Measurements from ENCODE around the gene APOBEC3H.

Gene APOBEC3H

DNA sequence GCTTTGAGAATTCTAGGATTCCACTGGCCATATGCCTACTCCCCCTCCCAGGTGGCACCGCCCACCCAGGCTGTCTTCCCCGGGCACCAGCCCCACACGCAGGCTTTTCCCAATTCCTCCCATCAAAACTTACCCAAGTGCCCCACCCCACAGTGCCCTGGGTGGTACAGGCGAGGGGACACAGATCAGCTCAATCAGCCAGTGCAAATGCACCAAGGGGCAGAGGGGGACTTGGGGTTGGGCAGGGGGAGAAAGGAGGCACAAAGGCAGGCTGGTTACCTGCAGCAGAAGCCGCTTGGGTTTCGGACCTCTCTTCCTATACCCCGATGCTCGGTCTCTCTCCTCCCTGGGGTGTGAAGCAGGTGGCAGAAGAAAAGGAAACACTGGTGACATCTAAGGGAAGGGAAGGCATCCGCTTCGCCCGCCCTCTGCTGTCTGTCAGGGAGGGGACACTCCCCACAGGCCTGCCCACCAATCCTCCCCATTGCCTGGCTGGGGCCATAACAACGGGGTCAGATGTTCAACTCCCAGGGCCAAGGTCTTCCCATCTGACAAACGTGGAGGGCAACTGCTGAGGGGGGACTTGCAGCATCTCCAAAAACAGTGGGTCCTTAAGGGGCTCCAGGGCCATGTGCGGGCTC, 41.4 kb downstream of the APOBEC3H start:
- DNase-seq = no peak

DNA sequence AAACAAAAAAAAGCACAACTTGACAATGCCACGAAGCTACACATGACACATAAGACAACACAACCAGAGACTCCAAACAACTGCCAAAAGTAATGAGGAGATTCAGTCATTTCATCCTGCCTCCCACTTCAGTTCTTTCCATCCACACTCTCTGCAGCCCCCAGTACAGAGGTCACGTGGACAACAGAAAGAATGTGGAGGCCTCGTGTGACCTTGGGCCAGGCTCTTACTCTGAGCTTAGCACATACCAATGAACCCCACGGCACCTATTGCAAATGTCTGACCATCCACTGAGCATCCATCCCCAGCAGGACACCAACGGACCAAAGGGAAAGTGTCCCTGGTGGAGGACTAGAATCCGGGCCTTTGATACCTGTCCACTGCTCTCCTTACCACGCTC, 42.9 kb downstream of the APOBEC3H start:
- DNase-seq = no peak

DNA sequence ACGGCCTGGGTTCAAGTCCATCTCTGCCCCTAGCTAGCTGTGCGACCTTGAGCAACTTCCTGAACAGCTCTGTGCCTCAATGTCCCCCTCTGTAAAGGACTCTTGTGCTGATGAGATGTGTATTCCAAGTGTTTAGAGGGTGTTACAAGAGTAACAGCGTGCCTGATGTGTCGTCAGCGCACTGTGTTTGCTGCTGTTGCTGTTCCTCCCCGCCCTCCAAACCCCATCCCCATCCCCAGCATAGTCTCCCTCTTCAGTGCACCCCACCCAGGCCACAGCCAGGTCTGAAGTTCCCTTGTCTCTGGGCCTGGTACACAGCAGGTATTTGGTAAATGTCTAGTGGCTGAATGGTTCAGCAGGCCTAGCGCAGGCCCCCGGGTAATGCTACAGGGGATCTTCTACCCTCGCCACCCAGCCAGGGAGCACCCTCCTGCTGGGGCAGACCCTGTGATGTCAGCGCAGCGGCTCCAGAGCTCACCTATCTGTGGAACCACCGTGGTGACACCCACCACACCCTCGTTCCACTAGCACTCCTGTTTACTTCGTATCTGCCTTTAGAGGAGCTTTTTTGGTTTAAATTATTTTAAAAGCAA, 45.1 kb downstream of the APOBEC3H start:
- DNase-seq = no peak

DNA sequence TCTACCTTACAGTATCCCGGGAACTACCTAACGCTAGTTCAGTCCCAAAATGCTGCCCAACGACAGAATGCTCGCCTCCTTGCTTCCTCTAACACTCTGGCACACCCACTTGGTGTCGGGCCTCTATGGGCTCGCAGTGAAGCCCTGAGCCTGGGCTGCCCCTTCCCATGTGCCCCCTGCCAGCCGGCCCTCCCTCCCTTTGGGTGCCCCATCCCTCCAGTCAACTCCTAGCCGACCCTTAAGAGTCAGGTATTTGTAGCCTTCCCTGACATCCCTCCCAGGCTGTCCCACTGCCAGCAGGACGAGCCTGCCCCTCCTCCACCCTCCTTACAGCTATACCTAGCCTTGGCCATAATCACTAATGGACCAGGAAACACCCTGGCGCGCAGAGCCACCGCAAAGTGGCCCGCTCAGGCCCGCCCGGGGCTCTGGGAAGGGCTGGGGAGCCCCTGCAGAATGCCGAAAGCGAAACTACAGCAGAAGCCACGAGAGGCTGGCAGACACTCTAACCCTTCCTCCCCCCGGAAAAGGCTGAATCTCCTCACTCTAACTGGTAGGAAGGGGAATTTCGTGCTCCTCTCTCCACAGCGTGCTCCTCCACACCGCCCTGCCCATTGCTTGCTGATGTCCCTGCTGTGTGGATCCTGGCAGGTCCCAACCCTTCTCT, 47.2 kb downstream of the APOBEC3H start:
- DNase-seq = peak; percentile 42

DNA sequence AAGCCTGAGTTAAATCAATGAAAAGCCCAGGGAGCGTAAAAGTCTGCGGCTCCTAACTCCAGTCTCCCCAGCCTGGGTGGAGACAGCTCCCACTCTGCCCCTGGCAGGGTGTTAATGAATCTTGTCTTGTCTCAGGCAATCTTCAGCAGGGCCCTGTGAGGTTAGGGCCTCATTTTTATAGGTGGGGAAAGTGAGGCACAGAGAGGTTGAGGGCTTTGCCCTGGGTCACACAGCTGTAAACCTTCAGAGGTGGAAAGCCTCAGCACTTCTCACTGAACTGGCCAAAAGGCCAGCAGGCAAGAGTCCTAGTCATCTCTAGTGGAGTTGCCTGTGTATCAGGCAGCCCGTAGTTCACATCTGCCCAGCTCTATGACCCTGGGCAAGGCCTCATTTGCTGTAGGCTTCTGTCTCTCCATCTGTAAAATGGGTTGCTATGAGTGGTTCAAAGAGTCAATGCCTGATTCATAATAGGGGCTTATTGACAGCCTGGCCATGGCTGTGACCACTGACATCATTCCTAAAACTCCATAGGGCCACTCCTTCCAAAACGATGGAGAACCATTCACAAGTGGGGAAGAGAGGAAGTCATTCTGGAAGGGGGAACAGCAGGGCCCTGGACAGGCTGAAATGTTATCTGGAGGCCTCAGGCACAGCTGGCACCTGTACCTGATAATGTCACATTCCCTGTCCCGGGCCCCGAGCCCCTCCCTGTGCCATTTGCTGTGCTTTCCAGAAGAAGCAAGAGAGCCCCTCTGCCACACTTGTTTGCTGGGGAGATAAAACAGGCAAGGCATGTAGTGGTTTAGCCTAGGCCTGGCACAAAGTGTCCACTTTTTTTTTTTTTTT, 49.4 kb downstream of the APOBEC3H start:
- no peak for DNase-seq

DNA sequence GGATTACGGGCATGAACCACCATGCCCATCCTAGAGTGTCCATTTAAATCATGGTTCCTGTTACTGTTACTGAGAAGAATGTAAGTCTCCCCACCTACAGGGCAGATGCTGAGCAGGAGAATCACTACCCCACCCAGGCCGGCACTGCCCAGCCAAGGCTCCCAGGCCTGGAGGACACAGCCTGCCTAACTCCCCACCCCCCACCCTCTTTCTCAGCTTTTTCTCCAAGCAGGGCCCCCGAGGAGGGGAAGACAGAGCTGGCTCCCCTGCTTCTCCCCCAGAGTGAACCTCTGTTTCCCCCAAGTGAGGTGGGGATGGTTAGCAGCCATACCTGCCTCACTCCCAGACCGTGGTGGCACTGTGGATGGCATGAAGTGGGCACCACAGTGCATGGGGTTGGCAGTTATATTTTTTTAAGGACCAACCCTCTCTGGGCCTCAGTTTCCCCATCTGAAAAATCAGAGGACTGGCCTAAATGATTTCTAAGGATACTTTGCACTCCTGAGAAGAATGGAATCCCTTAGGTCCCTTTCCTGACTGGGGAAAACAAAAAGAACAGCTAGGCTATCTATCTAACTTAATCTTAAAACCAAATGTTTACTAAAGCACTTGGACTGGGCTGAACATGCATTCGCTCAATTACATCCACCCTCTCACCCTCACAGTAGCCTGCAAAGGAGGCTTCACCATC, 50.4 kb downstream of the APOBEC3H start:
- DNase-seq = no peak

DNA sequence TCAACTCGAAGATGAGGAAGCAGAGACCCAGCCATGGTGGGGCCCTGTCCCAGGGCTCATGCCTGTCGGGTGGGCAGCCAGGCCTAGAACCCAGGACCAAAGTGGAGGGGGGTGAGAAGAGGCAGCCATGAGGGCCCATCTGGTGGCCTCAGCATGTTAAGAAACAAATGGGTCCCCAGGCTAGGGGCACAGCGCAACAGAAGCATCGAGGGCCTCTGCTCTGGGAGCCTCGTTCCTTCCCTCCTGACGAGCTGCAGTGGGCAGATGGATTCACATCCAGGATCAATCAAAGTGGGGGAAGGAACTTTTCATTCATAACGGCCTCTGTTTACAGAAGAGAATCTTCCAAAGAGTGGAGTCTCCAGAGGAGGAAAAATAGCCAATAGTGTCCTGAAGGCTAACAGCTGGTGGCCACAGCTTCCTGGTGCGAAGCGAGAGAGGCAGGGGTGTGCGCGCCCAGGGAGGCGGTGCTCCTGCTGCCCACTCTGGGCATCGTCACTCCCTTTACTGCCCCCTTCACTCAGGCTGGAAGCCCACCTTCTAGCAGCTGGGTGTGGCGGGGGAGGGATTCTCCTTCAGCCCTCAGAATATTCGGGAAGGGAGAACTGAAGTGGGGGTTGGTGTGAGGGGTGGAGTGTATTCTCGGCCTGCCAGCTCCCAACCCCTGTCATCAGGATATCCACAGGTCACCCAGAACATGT, 51.1 kb downstream of the APOBEC3H start:
- no peak for DNase-seq

DNA sequence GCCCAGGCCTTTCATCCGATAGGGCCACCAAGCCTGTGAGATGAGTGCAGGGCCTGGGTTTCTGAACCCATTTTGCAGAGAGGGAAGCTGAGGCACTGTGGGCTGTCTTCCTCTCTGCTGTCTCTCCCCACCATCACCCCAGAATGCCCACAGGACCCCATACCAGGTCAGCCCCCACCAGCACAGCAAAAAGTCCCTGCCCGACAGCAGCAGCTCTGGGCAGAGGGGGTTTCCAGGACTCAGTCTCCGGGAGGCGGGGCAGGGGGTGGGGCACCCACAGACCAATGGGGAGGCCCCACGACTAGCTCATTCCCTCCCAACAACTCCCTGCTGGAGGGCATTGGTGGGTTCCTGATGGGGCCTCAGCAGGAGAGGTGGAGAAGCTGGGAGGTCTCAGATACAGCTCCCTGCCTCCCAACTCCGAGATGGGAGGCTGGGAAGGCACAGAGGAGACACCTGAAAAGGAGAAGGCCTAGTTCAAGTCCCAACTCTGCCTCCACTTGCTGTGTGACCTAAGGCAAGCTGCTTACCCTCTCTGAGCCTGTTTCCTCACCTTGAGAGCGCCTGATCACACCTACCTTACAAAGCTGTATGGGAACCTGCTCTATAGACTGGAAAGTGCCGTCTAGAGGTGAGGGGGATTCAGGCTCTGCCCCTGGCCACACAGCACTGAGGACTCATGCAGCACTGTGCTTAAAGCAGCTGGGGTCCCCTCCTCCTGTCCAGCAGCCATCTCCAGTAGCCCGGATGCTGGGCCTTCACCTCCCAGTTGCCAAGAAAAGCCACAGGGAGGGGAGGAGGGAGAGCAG, 51.9 kb downstream of the APOBEC3H start:
- DNase-seq = peak; percentile 69

DNA sequence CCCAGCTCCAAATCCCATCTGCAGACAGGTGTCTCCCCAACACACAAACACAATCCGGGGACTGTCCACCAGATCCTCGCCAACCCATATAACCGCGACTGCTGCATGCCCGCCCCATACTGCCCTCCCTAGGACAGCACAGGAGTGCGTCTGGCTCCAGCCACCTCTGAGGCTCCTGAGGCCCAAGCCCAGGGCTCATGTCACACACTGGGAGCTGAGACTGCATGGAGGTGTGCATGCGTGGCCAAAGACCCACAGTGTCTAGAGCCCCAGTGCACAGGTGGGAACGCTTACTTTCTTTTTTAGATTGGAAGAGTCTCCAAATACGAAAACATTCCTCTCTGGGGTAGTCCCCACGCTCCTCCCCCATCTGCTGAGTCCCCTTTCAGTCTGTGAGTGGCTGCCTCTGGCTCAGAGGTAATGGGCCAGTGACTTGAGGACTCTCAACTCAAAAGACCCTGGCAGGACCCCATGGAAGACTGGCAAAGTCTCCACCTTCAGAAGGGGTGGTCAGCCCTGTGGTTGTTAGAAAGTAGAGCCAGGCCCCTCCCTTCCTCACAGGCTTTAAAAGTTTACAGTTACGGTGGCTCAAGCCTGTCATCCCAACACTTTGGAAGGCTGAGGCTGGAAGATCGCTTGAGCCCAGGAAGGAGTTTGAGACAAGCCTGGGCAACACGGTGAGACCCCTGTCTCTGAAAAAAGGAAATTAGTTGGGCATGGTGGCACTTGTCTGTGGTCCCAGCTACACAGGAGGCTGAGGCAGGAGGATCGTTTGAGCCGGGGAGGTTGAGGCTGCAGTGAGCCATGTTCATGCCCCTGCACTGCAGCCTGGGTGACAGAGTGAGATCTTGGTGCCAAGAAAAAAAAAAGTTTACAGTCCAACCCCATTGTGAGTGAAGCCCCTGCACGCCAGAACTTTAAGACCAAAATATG, 53.1 kb downstream of the APOBEC3H start:
- DNase-seq = no peak

DNA sequence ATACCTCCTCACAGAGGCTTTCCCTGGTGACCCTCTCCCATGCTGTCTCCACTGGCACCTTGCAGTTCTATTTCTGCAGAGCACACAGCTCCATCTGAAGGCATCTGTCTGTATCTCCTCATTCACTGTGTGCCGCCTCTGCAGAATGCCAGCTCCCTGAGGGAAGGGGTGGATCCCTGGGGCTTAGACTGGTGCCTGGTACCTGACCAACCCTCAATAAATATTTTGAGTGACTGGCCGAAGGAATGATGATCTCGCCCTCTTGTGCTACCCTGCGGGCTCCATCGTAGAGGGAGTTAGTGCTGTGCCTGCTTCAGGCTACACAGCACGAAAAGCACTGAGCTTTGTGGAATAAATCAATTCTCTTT, 53.8 kb downstream of the APOBEC3H start:
- DNase-seq = no peak

DNA sequence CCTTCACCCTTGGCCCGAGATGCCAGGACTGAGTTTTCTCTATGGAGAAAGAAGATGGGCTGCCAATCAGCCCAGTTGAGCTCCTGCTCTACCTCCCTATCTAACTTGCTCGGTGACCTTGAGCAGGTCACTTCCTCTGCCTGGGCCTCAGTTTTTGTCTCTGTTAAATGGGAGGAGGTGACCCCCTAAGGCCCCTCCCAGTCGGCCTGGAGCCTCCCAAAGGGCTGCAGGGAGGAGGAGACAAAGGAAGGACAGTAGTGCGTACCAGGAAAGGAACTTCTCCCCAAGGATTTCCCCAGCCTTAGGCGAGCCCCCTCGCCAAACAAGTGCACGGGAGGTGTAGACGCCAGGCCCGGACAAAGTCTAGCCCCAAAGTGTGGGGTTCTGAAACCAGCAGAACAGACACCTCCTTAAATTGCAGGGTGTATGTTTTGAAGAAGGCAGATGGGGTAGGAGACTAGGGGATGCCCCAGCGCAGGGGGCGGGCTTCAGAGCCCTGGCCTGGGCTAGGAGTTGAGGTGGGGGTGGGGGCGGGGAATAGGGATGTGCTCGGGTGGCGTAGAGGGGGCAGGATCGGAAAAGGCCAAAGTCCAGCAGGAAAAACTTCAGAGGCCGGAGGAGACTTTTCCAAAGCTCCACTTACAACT, 54.4 kb downstream of the APOBEC3H start:
- DNase-seq = peak; percentile 16

DNA sequence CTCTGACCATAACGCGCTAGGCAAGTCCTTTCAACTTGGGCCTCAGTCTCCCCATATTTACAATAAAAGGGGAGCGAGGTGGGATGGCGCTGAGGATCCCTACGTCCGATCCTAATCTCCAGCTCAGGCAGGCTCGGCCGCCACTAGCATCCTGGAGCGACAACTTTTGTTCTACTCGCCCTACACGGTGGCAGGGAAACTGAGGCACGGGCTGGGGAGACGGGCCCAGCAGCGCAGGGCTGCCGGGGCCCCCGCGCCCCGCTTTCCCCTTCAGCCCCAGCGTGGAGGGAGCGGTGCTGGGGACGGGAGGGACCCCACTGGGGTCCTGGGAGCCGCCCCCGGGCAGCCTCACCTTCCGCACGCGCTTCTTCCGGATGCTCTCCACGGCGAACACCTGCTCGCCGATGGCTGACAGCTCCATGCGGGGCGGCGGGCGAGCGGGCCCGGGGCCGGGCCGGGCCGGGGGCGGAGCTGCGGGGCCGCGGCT, 55.0 kb downstream of the APOBEC3H start:
- DNase-seq = no peak

DNA sequence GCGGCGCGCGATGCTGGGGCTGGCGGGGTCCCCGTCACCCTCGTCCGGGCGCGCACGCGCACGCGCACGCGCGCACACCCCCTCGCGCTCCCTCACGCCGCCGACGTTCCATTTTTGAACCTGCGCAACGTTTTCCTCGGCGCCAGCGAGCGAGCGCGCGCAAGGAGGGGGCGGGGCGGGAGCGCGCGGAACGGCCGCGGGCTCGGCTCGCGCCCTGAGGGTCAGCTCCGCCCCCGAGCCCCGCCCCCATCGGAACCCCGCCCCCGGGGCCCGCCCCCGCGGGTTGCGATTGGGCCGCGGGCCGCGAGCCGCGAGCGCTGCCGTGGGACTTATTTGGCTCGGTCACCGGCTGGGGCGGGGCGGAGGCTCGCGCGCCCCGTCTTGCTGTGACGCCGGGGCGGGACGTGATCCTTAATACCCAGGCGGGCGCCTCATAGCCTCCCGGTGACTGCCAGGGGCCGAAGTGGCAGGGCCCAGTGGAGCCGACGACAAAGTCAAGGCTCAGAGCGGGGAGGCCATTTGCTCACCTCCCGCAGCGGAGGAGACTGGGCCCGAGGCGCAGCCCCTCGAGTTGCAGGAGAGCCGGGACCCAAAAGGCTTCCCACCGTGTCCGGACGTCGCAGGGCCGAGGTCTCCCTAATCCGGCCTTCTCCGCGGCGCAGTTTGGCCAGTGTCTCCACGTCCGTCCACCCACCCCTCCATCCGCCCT, 55.6 kb downstream of the APOBEC3H start, which contains the start of gene CBX7:
TSS of gene CBX7 (minus strand) at position 170 of the 709 bp plus-strand sequence. CDS start 236 bp downstream, outside the sequence.
- DNase-seq = peak; percentile 88

DNA sequence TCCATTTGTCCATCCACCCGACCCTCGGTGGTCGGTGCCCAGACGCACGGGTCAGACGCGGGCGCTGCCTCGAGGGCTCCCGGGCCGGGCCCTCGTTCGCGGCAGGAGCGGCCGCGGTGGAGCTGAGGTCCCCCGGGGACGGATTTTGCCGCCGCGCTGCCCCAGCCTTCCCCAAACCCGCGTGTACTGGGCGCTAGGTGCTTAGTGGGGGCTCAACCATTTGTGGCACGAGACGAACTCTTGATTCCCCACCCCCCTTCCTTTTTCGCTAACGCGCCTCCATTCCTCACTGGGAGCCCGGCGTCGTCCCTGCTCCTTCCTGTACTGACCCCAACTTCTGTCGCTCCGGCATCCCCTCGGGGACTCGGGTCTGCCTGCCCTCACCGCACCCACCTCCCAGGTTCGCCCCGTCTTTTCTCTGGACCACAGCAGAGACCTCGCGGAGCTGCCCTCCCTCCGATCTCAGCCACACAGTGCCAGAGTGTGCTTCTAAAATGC, 56.2 kb downstream of the APOBEC3H start:
- no peak for DNase-seq

Measured in effector CD4-positive, alpha-beta T cell (primary cell).